Measurements from ENCODE around the gene ENKUR.
"Not testable (repeated sequence)": the region's sequence is repeated elsewhere in the genome, so short reads cannot be mapped to it uniquely, and the experiment has no call there.

ENKUR gene

DNA sequence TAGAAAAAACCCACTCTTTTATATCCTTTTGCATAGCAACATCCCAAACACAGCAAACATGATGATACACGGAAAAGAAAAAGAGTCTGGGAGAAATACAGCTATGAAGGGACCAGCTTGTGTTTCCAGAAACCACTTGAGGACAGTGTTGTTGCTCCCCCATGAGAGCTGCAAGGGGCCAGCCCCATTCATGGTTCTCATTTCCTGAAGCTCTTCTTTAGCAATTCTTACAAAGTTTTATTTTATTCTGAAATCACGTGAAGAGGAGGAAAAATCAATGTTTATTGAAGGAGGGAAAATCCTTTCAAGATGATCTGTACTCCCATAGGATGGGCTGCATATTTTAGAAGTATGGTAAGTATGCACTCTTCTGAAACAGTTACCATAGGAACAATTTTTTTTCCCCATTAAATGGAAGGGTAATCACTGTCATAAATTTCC is 46.1 kb downstream of the ENKUR start:
- no peak for DNase-seq

DNA sequence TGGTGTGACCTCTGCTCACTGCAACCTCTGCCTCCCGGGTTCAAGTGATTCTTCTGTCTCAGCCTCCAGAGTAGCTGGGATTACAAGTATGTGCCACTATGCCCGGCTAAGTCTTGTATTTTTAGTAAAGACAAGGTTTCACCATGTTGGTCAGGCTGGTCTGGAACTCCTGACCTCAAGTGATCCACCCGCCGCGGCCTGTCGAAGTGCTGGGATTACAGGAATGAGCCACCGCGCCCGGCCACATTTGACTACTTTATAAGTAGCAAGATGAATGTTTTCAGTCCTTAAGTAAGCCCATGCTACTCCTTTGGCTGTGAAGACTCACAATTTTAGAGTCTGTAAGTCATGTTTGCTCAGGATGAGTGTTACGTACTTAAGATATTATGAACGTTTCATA is 47.0 kb downstream of the ENKUR start:
- DNase-seq, result not testable (repeated sequence)

DNA sequence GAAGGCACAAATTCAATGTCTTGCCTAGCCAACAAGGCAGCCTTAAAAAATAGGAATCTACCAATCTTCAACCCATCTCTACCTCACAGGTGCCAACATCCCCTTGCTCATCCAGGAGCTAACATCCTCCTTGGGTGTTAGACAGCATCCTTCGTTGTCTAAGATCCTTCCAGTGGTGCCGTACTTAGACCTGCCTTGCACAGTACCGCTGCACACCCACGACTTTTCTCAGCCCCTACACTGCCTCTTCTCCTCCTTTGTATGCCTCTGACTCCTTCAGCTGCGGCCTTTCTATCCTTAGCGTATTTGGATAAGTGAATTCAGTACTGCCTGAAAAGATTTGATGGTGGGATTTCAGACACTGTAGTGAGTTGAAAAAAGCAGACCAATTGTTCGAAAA is 47.6 kb downstream of the ENKUR start:
- DNase-seq, result no peak

DNA sequence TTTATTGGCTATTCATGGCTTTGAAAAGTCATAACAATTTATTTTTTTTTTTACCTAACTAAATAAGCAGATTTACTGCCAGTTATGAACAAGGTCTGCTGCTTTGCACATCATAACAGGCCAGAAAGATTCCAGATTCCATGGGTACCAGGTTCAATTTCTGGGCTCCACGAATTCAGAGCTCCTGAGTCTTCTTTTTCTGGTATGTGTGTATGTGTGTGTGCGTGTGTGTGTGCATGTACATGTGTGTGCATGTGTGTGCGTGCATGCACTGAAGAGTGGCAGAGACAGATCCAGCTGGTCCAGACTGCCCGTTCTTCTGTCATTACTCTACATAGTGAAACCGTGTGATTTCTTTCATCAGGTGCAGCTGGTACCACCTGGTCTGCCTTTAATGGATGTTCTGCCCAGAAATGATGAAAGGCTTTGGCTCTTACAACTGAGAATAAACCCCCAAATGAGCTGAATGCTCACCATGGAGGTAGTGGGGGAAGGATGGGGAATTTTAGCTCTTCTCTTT is 48.9 kb downstream of the ENKUR start:
- no peak for DNase-seq

DNA sequence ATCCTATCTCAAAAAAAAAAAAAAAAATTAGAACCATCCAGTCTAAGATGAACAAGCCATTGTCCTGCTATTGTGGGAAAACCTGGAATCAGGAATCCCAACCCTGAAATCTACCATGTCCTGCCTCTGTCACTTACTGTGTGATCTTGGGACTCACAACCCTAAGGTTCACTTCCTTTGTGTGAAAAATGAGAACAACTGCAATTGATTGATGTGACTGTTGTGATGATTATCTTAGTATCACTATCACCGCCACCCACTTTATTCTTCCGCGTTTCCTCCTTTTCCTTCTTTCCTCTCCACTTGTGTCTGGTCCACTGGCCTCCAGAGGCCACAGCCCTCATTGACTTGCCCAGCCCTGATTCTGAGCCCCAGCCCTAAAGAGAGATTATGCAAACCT is 50.9 kb downstream of the ENKUR start:
- no peak for DNase-seq

DNA sequence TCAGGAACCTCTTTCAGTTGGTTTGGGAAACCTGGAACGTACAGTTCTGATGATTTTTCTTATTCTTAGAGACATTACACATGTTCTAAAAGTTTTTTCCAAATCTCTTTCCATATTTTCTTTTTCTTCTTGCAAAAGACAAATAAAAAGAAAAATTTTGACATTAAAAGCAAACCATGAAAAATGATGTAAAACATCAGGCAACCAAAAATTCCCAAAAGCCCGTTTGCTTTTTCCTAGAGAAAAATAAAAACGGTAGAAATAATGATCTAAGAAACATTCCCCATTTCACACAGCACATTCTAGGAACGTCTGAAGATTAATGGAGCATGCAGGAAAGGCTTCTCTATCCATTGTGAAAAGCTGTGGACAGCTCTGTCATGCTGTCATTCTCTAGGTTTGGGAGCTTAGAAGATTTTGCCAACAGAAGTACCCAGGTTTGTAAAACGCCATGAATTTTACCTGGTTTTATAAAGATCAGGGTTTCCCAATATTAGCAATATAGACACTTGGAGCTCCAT is 52.4 kb downstream of the ENKUR start:
- DNase-seq, result no peak

DNA sequence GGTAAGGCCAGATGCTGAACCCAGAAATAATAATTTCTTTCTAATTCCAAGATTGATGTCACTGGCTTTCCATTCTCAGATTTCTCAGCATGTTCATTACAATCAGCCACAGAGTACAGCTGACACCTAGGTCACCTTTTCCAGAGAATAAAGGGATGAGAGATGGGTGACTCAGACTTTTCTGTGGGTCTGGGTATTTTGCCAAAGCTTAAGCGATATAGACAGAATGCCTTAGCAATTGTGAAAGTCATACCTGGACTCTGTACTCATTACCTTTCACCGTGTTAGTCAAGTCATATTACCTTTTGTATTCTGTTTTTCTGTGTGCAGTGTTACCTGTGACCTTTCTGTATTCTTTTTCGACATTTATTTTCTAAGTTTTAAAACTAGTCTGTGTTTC is 53.0 kb downstream of the ENKUR start:
- no peak for DNase-seq

DNA sequence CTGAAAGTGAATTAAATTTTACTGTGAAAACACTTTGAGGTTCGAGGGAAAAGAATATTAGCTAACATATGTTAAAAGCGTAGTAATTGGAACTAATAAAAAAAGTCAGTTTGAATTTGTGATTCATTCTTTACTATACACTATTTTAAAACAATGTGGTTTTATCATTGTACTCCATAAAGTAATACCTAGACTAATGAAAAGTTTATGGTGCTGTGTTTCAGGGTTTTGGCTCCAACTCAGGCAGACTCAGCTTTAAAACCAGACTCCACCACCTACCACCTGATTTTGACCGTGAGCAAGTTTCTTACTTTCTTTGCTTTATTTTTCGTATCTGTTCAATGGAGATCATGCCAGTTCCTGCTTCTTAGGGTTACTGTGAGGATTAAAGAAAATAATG is 54.4 kb downstream of the ENKUR start:
- DNase-seq, result no peak

DNA sequence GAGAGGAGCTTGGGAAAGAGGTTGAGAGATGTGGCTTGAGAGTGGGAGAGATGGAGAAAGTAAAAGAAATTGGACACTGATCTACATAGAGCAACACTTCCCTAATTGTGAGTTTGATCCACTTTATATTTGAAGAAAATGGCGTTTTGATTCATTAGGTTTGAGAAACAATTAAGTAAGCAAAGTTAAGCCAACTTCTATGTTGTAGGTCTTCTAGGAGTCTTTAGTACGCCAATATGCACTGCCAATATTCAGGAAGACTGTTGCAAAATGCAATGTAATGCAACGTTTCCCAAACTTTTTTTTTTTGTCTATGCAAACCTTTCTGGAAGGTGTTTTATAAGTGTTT is 56.6 kb downstream of the ENKUR start:
- DNase-seq, result no peak

DNA sequence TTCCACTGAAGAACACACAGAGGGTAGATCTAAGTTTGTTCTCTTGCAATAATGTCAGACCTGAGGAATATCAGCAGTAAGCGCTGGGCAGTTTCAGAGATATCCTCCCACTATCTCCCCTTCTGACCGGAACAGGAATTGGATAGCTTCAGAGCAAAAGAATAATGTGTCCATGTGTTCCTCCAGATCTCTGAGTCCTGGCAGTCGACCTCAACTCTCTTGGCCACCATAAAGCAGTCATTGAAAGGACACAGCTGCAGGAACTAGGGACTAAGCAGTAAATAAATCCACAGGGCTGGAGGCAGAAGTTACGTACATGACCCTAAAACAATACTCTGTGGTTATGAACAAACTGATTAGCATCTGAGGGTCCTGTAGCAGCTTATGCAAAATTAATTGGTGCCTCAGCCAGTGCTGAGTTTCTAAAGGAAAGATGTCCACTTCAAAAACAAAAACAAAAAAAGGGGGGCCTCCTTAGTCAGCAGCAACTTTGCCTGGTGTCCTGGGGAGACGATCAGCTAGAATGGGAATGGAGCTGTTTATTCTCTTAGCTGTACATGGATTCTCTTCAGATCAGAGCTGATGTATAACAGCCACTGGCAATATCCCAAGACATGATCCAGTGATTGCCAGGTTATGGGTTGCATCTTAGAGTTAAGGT is 57.1 kb downstream of the ENKUR start:
- no peak for DNase-seq

DNA sequence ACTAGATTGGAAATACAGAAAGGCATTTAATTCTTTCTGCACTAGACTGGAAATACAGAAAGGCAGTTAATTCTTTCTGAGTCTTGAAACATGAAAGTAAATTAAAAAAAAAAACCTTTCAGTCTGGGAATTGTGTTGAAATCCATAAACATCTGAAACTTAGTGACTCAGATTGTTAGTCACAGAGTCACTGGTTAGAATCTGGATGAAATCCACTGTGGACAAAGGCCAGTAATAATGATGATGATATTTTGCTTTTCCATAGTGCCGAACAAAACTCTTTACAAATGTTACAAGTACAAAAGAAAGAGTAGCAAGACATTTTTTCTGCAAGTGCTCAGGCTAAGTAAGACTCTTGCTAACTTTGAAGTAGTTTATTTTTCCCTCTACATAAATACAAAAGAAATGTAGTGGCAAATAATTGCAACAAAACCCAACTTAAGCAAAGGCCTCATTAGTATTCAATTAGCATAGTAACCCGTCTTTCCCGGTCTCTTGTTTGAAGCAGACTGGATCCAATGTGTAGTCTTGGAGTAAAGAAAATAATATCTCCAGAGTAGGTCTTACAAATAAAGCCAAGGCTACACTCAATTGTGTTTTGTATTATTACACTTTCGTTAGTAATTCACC is 57.8 kb downstream of the ENKUR start:
- DNase-seq, result no peak

DNA sequence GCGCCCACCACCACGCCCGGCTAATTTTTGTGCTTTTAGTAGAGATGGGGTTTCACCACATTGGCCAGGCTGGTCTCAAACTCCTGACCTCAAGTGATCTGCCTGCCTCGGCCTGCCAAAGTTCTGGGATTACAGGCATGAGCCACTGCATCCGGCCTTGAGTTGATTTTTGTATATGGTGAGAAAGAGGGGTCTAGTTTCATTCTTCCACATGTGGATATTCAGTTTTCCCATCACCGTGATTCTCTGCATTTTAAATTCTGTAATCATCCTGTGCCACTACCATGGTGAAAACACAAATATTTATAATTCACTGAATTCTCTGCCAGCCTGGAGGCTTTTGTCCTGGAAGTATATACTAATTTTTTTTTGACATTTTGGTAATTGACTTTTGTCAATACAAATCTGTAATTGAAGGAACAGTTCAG is 58.3 kb downstream of the ENKUR start:
- not testable (repeated sequence) for DNase-seq

DNA sequence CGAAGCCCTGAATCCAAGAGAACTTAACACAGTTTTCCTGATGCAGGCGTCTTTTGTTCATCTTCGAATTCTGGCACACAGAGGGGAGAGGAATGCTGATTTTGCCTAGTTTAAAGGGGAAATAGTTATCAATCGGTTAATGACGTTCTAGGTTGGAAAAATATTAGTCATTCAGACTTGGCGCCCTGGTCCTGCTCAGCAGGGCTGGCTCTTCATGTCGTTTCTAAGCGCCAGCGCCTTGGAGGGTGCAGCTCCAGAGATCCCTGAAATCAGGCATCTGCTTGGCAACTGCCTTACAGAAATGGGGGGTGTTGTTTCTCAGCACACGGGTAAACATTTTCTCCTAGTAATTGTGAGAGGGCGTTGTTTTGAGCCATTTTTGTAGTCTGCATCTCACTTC is 62.3 kb downstream of the ENKUR start:
- DNase-seq, result no peak

DNA sequence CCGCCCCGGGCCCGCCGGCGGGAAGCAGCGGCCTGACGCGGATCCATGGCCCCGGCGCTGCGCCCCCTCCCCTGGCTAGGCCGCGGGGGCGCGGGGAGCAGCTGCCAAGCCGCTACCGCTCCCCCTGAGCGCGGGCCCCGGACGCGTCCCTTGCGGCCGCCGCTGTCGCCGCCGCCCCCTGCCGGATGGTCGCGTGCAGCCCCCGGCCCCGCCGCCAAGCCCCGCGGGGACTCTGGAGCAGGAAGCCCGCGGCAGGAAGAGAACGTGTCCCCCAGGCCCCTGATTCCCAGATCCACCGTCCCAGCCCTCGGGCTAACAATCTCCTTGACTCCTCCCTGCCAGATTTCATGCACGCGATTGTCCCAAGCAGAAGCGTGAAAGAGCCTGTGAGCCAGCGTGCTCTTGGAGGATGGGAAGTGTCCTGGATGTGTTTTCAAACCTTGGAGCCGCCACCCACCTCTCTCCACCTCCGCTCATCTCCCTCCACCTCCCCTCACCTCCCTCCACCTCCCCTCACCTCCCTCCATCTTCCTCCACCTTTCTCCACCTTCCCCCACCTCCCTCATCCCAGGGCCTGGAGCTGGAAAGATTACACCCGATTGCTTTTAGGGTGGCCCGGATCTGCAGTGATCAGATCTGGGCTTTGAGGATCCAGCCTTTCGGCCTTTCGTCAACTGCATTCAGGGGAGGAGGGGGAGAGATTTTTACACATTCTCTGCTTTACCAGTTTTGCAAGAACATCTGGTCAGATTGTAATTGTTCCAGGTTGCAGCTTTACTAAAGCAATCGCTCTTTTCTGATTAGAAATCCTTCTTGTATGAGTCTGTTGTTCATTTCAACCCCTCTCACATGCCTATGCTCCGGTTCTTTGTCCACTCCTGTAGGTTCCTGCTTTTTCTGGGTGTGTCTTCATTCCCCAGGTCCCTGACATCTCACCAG is 63.0 kb downstream of the ENKUR start:
- DNase-seq, result no peak

DNA sequence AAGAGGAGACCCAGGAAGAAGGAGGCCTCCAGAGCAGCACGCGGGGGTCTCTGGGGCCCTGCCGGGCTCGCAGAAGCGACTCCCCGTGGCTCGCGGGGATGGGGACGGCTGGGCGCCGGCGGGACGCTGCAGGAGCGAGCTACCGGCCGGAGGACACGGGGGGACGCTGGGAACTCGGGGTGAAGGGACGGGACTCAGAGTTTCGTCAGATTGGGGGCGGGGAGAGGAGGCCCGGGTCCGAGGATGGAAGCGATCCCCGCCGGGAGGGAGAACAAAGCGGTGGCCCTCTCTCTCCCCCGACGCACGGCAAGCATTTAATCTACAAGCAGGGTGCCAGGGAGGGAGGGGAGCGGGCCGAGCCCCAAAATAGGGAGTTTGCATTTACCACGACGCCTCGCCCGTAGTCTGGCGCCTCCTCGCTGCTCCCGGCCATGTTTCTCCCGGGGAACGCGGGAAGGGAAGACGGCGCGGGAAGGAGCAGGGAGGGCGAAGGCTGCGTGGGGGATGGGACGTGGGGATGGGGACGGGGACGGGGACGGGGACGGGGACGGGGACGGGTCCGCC is 63.7 kb downstream of the ENKUR start, which contains the start of gene PRTFDC1:
PRTFDC1 (minus strand) TSS at position 464 of the 564 bp plus-strand sequence; CDS start at position 433, 31 bp downstream.
- DNase-seq, result no peak

DNA sequence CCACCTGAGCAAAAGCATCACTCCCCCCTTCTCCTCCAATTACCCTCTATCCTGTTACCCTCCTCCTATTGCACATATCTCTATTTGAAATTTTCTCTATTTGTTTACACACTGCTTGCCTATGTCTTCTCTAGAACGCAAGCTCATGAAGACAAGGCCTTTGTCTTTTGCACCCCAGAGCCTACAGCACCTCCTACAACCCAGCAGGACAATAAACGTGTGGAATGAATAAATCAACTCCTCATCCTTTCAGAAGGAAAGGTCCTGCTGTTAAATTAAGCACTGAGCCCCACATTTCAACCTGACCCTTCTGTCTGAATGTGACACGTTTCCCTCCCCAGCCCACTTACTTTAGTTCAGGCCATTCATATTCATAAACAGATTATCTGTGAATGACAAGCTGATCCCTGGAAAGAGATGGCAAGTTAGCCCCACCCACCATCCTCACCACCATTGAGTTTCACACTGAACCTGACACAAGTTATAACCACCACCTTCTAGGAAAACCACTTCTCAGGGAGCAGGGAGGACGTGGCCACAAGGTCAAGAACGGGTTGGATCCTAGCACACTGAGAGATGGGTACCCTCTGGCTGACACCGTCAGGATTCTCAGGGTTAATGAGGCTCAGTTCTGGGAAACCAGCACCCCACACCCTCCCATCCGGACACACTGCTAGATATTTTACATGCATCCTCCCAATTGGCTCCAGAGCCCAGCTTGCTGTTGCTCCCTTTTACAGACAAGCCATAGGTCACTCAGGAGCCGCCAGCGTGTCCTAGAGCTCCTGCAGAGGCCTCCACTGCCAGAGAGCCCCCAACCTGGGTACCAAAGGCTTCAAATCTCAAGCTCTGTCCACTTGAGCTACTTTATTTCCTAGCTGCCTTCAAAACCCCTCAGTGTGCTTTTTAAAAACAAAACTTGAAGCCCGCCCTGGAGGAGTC is 64.5 kb downstream of the ENKUR start:
- DNase-seq, result no peak

DNA sequence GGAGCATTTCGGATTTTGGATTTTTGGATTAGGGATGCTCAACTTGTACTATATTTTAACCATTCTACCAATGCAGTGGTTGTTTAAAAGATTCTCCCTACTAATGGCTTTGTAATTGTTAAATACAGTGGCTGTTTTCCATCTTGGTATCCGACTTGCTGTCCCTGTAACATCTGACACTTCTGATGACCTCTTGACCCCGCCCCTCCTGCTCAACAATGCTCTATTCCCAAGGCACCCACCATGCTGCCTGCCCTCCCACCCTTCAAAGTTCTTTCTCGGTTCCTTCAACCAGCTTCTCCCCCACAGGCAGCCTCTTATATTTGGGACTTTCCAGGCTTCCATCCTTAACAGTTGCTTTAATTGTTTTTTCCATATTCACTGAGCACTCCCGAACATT is 65.5 kb downstream of the ENKUR start:
- DNase-seq, result no peak

DNA sequence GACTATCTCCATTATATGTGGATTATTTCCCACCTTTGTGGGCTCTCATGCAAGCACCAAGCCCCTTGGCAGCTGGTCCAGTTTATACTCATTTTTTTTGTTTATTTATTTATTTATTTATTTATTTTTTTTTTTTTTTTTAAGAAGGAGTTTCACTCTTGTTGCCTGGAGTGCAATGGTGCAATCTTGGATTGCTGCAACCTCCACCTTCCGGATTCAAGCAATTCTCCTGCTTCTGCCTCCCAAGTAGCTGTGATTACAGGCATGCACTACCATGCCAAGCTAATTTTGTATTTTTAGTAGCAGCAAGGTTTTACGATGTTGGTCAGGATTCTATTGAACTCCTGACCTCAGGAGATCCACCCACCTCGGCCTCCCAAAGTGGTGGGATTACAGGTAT is 66.3 kb downstream of the ENKUR start:
- DNase-seq, result no peak

DNA sequence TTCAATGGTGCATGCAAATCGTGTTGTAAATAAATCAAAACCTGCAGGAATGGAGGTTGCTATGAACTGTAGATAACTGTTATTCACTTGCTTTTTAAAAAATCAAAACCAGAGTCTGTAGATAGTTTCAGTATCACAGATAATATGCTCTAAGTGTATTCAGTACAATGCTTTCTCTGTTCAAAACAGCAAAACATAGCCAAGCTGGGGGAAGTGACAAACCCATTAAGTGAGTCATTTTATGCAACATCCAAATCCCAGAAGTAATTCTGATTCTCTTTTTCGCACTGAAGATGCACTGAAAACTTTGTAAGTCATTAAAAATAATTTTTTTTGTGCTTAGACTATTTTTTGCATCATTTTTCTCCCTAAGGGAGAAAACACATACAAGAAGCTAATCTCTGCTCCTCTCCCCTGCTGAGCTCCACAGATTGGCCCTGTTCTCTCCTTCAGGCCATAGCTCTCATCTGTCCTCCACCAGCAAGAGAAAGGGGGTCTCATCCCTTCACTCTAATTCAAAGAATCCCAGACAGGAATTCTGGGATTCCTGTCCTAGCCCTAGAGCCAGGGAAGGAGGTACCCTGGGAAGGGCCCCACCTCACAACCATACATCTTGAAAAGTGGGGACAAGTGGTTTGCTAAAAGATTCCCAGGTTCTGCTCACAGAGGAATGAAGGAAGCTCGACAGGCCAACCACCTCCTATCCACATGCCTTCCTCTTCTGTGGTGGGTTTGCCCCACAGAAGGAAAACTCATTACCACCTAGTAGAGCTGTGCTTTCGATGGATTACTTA is 68.5 kb downstream of the ENKUR start:
- no peak for DNase-seq

DNA sequence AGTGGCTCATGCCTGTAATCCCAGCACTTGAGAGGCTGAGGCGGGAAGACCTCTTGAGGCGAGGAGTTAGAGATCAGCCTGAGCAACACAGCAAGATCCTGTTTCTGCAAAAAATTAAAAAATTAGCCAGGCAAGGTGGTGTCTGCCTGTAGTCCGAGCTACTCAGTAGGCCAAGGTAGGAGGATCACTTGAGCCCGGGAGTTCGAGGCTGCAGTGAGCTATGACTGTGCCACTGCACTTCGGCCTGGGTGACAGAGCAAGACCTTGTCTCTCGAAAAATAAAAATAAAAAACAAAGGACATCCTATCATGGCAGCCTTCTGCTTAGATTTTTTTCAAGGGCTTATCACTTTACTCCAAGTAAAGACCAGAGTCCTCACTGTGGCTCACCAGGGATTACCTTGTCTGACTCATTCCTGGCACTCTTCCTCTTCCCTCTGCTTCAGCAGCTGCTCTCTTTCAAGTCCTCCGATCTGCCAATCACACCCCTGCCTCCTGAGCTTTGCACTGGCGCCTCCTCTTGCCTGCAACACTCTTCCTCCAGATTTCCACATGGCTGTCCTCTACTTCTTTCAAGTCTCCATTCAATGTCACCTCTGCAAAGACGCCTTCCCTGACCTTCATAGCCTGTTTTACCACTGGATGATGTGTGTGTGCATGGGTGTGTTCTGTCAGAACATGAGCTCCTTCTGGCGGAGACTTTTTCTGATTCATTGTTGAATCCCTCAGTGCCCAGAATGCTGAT is 71.3 kb downstream of the ENKUR start:
- DNase-seq, result no peak
